Natural killer cell (primary cell): ENCODE results near the gene CBLB. TPM values are rescaled to one million over a fixed set of nuclear protein-coding genes. Genes with fewer than 3 reads are reported as not detected.
A peak's percentile ranks its signal among the peaks of the same experiment; 100 is the strongest.

ENCODE experiments used
- ATAC-seq, 3 donors: fragments of 150-1000 bp in 2 of 3; fragments of 200-7000 bp in 1 of 3; cut with Tn5 transposase; 1 replicate in 1 of 3; 2 replicates in 2 of 3; pipeline ENCODE4 v1.10.0; 2021; ENCODE audit warnings: mild to moderate bottlenecking in 2 of 3, moderate library complexity in 2 of 3
- DNase-seq, 2 donors: peaks; one replicate each; pipeline versions ENCODE4 v3.0.0 to v3.0.0-alpha.2; 2013 to 2021; ENCODE audit warnings: mixed read lengths in 1 of 2
- H3K27ac ChIP-seq: one replicate; pipeline ENCODE4 v1.5.1; 2013; ENCODE audit warnings: mild to moderate bottlenecking, low read length
- H3K27me3 ChIP-seq: one replicate; pipeline ENCODE4 v1.6.1; 2013; ENCODE audit warnings: low read length; ENCODE audit not compliant: control insufficient read depth, insufficient read depth
- H3K36me3 ChIP-seq: one replicate; pipeline ENCODE4 v1.6.1; 2013; ENCODE audit warnings: low read length; ENCODE audit not compliant: control insufficient read depth, insufficient read depth
- H3K4me1 ChIP-seq: one replicate; pipeline ENCODE4 v1.6.1; 2013; ENCODE audit warnings: low read length; ENCODE audit not compliant: control insufficient read depth, insufficient read depth
- H3K4me3 ChIP-seq: one replicate; pipeline ENCODE4 v1.5.1; 2013; ENCODE audit warnings: low read length
- H3K9me3 ChIP-seq: one replicate; pipeline ENCODE4 v1.6.1; 2013; ENCODE audit warnings: low read length; ENCODE audit not compliant: control insufficient read depth, insufficient read depth
- H3K27ac Mint-ChIP-seq, 2 donors: one replicate each; pipeline ENCODE4 v1.8.0; 2022; ENCODE audit warnings: mild to moderate bottlenecking in 2 of 2, mixed read lengths in 2 of 2, moderate library complexity in 1 of 2
- H3K27me3 Mint-ChIP-seq, 2 donors: one replicate each; pipeline ENCODE4 v1.8.0; 2022; ENCODE audit warnings: low read depth in 2 of 2, mixed read lengths in 2 of 2
- H3K36me3 Mint-ChIP-seq: one replicate; pipeline ENCODE4 v1.8.0; 2022; ENCODE audit warnings: mixed read lengths
- H3K4me1 Mint-ChIP-seq, 2 donors: one replicate each; pipeline ENCODE4 v1.8.0; 2022; ENCODE audit warnings: mixed read lengths in 2 of 2
- H3K4me3 Mint-ChIP-seq: one replicate; pipeline ENCODE4 v1.8.0; 2022; ENCODE audit warnings: mild to moderate bottlenecking, moderate library complexity, mixed read lengths
- H3K9me3 Mint-ChIP-seq, 2 donors: one replicate each; pipeline ENCODE4 v1.8.0; 2022; ENCODE audit warnings: mixed read lengths in 2 of 2
- WGBS: methylation state at CpG from one replicate; pipeline ENCODE4 v1.1.7; 2013; ENCODE audit warnings: missing lambda C conversion rate; ENCODE audit not compliant: insufficient coverage; 5-methylcytosine and 5-hydroxymethylcytosine counted together
- intact Hi-C: fragments of 100-400 bp; cut with micrococcal nuclease; formaldehyde crosslinking; loops from one replicate; pipeline ENCODE4 v1.14.2; 2022
- total RNA-seq, 4 donors: library from RNA; stranded (reverse); fragments of 120-200 nt in 1 of 4; gene quantifications; one replicate each; pipeline versions ENCODE4 v1.2.3 to v1.2.4, GENCODE V29; 2013 to 2022
- TF ChIP-seq, protein P1 (sequence below): fragments of 200-600 bp; IDR thresholded peaks from one replicate; pipeline ENCODE4 v1.8.0; 2022; ENCODE audit warnings: antibody characterized with exemption

CBLB gene
- total RNA-seq, 3 donors from 2014 or later (not counting 1 experiment from before 2014, with no cell fraction given), result 180 to 287 (median 230) TPM

DNA sequence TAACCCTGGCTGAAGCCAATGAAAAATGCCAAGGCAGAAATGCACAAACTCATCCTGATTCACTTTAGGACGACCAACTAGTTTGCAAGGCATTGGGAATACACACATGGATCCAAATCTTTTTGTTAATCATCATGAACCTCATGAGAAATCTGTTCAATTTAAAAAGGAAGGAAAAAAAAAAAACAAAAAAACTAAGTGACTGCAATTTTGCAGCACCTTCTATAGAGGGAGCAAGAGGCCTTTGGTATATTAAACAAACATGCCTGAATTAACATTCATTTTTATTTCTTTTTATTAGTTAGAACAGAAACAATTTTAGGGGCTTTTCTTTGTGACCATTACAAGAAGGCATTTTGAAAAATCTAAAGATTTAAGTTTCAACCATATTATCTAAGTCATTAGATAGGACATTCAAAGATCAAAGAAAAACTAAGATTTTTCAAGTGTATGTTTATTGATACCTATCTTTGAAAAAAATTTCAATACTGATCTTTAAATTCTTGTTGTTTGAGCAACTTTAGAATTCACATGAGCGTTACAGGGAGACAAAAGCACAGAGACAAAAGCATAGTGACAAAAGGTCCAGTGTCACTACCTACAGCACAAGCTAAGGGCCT, 182.4 kb downstream of the CBLB start:
- no peak overlapping the region for H3K4me3 ChIP-seq
- no peaks in the 10 kb centered on the region for H3K27me3 ChIP-seq
- Mint-ChIP-seq H3K9me3 (no peaks in the 10 kb centered on the region), H3K4me3 (no peak overlapping the region), H3K36me3 (peaks cover 10% of the 10 kb centered on the region), H3K27me3 (no peaks in the 10 kb centered on the region), H3K4me1 (peaks cover 16 to 24% of the 10 kb centered on the region in 2 donors), H3K27ac (peak overlapping the region; percentile 70 to 88)
- TF ChIP-seq, protein P1, sequence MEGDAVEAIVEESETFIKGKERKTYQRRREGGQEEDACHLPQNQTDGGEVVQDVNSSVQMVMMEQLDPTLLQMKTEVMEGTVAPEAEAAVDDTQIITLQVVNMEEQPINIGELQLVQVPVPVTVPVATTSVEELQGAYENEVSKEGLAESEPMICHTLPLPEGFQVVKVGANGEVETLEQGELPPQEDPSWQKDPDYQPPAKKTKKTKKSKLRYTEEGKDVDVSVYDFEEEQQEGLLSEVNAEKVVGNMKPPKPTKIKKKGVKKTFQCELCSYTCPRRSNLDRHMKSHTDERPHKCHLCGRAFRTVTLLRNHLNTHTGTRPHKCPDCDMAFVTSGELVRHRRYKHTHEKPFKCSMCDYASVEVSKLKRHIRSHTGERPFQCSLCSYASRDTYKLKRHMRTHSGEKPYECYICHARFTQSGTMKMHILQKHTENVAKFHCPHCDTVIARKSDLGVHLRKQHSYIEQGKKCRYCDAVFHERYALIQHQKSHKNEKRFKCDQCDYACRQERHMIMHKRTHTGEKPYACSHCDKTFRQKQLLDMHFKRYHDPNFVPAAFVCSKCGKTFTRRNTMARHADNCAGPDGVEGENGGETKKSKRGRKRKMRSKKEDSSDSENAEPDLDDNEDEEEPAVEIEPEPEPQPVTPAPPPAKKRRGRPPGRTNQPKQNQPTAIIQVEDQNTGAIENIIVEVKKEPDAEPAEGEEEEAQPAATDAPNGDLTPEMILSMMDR, result peak; percentile 97
- ATAC-seq, result peak; percentile 70 to 81 (median 75)
- no peak overlapping the region for H3K27ac ChIP-seq
- no peaks in the 10 kb centered on the region for H3K4me1 ChIP-seq
- WGBS, result 17% methylated on average over 1 of the region's 2 CpGs
- H3K9me3 ChIP-seq, result no peaks in the 10 kb centered on the region
- DNase-seq, result peak in 1 of 2 donors; percentile 61
- peaks cover 44% of the 10 kb centered on the region for H3K36me3 ChIP-seq
- intact Hi-C loops, result loop anchor here (1.0 to 10.0 kb wide), 5 partner anchors 146 to 923 kb away; partner anchors contain the start of gene CBLB

DNA sequence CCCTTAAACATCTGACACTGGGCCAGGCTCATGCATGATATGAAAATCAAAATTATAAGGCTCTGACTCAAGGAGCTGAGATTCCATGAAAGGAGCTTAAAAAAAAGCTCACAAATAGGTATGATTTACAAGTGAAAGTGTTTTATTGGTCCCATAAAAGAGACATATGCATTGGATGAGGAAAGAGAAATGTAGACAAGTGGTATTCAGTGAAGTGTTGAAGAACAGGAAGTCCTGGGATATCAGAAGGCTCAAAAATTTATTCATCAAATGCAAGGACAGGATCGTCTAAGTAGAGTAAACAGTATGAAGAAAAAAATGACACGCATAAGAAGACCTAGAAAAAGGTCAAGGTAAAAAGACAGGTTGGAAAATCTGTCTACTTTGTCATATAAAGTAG, 188.9 kb downstream of the CBLB start:
- intact Hi-C loops, result loop anchor here (10.0 kb wide), 1 partner anchor 655 kb away; no protein-coding TSS in a partner anchor
- H3K36me3 Mint-ChIP-seq, result peaks cover 10% of the 10 kb centered on the region
- no peaks in the 10 kb centered on the region for H3K27me3 ChIP-seq

DNA sequence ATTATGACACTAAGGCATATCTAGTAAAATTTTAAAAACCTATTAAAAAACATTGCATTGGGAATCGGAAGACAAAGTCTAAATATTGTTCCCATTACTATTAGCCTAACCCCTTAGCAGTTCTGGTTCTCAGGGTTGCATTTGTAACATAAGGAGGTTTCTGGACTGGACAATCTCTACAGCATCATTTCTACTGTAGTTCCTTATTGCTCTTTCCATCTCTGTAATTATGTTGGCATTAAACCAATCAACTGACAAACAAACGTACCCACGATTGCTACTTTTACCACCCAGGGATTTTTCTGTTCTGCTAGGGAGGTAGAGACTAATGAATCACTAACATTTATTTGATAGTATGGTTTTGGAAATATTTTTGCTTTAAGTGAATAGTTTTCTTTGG, 190.8 kb downstream of the CBLB start:
- TF ChIP-seq, protein P1, result no peak
- Mint-ChIP-seq H3K27me3 (no peaks in the 10 kb centered on the region), H3K4me3 (no peak overlapping the region), H3K27ac (no peak overlapping the region), H3K4me1 (peaks cover 5 to 14% of the 10 kb centered on the region in 2 donors), H3K36me3 (peaks cover 22% of the 10 kb centered on the region), H3K9me3 (no peaks in the 10 kb centered on the region)
- no peaks in the 10 kb centered on the region for H3K4me1 ChIP-seq
- ATAC-seq (no peak), DNase-seq (no peak)
- H3K27me3 ChIP-seq, result no peaks in the 10 kb centered on the region
- peaks cover 80% of the 10 kb centered on the region for H3K36me3 ChIP-seq
- intact Hi-C loops, result no loop called here
- H3K9me3 ChIP-seq, result no peaks in the 10 kb centered on the region
- H3K4me3 ChIP-seq, result no peak overlapping the region
- no peak overlapping the region for H3K27ac ChIP-seq
- 100% methylated on average over 1 of the region's 3 CpGs for WGBS

More for the DNA sequence above, 188.9 kb downstream of the CBLB start:
- Mint-ChIP-seq H3K27me3 (no peaks in the 10 kb centered on the region), H3K9me3 (no peaks in the 10 kb centered on the region), H3K27ac (peak overlapping the region; percentile 3 to 4), H3K4me1 (no peaks in the 10 kb centered on the region), H3K4me3 (no peak overlapping the region)
- Histone ChIP-seq H3K27ac (no peak overlapping the region), H3K4me1 (no peaks in the 10 kb centered on the region), H3K9me3 (no peaks in the 10 kb centered on the region), H3K4me3 (no peak overlapping the region), H3K36me3 (peaks cover 75% of the 10 kb centered on the region)
- ATAC-seq, result no peak
- DNase-seq, result no peak
- 67% methylated on average over 1 of the region's 2 CpGs for WGBS
- TF ChIP-seq, protein P1, result no peak
